OCI-LY1 (cell line): ENCODE data around the gene SMYD3.

ENCODE experiments used
- CTCF ChIP-seq: fragments of 200-600 bp; sonication (generic), shearing (Covaris generic); IDR thresholded peaks from 2 replicates; pipeline ENCODE4 v1.5.1; 2017; ENCODE audit warnings: mild to moderate bottlenecking, antibody characterized with exemption, low read length, moderate library complexity, mixed read lengths
- EZH2 ChIP-seq: fragments of 200-600 bp; sonication (generic), shearing (Covaris generic); IDR thresholded peaks from 2 replicates; pipeline ENCODE4 v1.8.0; 2017; ENCODE audit warnings: borderline replicate concordance, mixed run types, mild to moderate bottlenecking, antibody characterized with exemption, low read length, moderate library complexity, mixed read lengths

- TF ChIP-seq CTCF (no peak), EZH2 (no peak)
Measured at GRCh38 chr1:246413430-246413829, 93.6 kb downstream of the SMYD3 start.
